Activated naive CD8-positive, alpha-beta T cell (primary cell): Measurements from ENCODE around the gene IL36B.

Experiments
- H3K27ac Mint-ChIP-seq: one replicate; pipeline ENCODE4 v1.8.0; 2021; ENCODE audit warnings: mixed read lengths
- H3K27me3 Mint-ChIP-seq: one replicate; pipeline ENCODE4 v1.8.0; 2021; ENCODE audit warnings: mixed read lengths
- H3K36me3 Mint-ChIP-seq: one replicate; pipeline ENCODE4 v1.8.0; 2021; ENCODE audit warnings: mixed read lengths
- H3K4me1 Mint-ChIP-seq: one replicate; pipeline ENCODE4 v1.8.0; 2021; ENCODE audit warnings: low read depth, mixed read lengths
- H3K4me3 Mint-ChIP-seq: one replicate; pipeline ENCODE4 v1.8.0; 2021; ENCODE audit warnings: mild to moderate bottlenecking, mixed read lengths
- H3K9me3 Mint-ChIP-seq: one replicate; pipeline ENCODE4 v1.8.0; 2021; ENCODE audit warnings: low read depth, mixed read lengths

IL36B gene

DNA sequence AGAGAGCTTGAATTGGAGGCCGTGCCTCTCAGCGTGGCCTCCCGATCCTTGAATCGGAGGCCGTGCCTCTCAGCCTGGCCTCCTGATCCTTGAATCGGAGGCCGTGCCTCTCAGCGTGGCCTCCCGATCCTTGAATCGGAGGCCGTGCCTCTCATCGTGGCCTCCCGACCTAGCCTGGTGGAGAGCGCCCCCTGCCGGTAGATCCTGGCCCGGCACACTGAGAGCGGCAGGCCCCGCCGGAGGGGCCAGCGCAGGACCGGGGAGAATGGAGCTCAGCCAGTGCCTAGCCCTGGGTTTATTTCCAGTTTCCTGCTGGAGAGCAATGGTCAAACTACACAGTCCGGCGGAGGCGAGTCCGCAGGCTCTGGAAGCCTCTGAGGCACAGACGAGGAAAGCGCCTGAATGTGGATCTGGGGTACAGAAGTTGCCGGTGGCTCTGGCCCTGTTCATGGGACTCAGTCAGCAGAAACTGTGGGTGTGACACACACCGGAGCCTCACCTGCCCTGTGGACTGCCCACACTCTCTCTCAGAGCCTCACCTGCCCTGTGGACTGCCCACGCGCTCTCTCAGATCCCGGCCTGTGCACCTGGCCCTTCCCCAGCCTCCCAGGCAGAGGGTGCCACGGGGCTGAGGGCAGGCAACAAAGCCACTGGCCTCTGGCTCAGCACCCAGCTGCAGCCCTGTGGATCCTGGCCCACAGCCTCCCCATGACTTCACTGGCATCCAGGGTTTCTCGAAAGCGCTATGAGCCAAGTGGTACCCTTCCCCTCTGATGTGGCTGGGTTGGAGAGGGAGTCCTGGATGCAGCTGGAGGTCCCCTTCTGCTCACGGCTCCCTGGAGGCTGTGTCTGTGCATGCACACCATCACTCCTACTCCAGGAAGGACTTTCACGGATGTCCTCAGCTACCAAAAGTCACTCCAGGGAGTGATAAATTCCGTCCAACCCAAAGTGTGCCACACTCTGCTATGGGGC lies 1.5 kb downstream of the IL36B start:
- Mint-ChIP-seq H3K4me1 (peaks cover 1% of the 10 kb centered on the region), H3K27me3 (no peaks in the 10 kb centered on the region), H3K4me3 (no peak overlapping the region), H3K36me3 (peaks cover 11% of the 10 kb centered on the region), H3K27ac (no peak overlapping the region), H3K9me3 (peaks cover 7% of the 10 kb centered on the region)

DNA sequence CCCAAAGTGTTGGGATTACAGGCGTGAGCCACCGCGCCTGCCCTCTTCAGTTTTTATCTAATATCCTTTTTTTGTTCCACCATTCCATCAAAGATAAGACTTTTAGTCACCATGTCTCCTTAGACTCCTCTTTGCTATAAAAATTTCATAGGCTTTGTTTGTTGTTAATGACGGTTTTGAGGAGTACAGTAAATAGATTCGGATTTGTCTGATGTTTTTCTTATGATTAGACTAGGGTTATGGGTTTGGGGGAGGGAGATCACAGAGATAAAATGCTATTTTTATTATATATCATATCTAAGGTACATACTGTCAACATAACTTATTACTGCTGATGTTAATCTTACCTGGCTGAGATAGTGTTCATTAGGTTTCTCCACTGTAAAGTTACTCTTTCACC lies 6.2 kb downstream of the IL36B start:
- Mint-ChIP-seq H3K27ac (no peak overlapping the region), H3K4me3 (no peak overlapping the region), H3K9me3 (no peaks in the 10 kb centered on the region), H3K36me3 (no peaks in the 10 kb centered on the region), H3K27me3 (no peaks in the 10 kb centered on the region), H3K4me1 (no peaks in the 10 kb centered on the region)

DNA sequence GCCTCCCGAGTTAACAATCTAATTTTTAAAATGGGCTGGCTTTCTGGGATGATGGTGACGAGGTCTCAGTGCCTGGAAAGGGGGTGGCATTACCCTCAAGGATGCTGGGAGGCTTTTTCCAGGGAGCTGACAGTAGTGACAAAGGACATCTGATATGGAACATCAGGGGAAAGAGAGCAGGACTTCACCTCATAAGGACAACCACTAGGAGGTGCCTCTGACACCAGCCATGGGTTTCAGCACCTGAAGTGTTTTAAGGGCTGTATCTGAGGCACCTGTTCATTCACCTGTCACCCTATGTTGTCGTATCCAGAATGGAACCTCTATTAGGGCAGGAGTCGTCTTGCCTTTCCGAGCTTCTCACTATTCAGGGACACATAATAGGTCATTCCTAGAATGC lies 10.8 kb downstream of the IL36B start:
- Mint-ChIP-seq H3K36me3 (no peaks in the 10 kb centered on the region), H3K27ac (no peak overlapping the region), H3K4me1 (no peaks in the 10 kb centered on the region), H3K9me3 (no peaks in the 10 kb centered on the region), H3K27me3 (no peaks in the 10 kb centered on the region), H3K4me3 (no peak overlapping the region)

DNA sequence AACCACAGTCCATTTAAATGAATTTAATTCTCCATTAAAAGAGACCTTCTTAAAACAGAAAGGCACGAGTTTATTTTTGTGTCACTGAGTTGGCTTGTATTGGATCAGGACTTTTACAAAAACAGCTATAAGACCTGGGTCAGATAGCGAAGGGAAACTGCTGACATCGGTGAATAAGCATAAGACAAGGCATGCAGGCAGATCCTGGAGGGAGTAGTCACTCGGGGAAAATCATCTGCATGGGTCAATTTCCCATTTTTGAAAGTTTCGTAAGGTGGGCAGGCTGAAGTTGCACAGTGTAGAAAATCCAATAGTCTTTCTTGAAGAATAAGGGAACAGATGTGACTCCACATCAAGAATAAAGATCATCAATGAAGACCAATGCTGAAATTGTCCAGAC lies 12.9 kb downstream of the IL36B start:
- Mint-ChIP-seq H3K27me3 (no peaks in the 10 kb centered on the region), H3K27ac (no peak overlapping the region), H3K36me3 (no peaks in the 10 kb centered on the region), H3K9me3 (no peaks in the 10 kb centered on the region), H3K4me1 (no peaks in the 10 kb centered on the region), H3K4me3 (no peak overlapping the region)

DNA sequence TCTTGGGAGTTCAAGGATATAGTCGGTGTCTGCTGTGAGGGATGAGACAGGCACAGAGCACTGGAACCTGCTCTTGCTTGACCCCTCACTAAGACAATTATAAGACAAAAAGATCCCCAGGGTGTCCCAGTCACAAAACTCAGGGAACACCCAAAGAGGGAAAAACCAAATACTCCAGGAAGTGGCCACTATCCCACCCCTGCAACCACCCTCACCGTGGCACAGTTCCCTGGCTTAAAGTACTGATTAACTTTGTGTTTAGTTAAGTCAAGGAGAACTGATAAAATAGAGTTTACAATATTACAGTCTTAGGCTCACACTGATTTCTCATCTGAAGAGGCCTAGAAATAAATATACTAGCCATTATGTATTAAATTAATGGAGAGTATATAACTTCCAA lies 13.5 kb downstream of the IL36B start:
- H3K4me3 Mint-ChIP-seq, result no peak overlapping the region
- H3K36me3 Mint-ChIP-seq, result no peaks in the 10 kb centered on the region
- no peak overlapping the region for H3K27ac Mint-ChIP-seq
- no peaks in the 10 kb centered on the region for H3K27me3 Mint-ChIP-seq
- no peaks in the 10 kb centered on the region for H3K4me1 Mint-ChIP-seq
- H3K9me3 Mint-ChIP-seq, result no peaks in the 10 kb centered on the region

DNA sequence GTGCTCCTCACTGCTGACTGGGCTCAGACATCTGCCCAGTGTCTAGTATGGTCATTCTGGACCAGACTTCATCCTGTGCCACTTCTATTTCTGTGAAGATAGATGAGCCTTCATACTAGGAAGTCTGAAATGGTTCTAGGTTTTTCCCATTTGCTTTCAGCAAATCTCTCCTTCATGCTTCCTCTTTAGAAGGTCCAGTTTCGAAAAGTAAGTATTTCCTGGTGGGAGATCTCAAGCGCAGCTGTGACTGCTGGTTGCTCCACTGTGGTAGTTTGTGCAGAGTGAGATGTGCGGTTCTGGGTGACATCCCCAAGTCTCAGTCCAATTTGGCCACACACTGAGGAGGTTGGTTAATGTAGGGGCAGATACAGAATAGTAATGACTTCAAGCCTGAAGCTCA lies 14.4 kb downstream of the IL36B start:
- Mint-ChIP-seq H3K27ac (no peak overlapping the region), H3K27me3 (no peaks in the 10 kb centered on the region), H3K9me3 (no peaks in the 10 kb centered on the region)

DNA sequence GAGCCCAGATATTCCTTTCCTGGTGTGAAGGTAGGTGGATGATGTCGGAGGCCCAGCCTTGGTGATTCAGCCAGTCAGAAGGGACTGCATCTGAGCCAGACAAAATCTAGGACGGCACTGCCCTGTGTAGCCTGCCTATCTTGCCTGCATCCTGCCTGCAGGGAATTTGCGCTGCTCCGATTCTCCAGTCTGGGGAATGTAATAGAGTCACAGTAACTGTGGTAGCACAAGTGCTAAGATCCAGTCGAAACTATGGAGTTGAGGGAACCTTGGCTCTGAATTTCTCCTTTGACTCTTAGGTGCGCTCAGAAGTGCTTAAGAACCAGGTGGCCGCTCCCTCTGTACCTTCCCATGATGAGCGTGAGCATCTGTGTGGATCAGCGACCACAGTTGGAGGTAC lies 15.9 kb downstream of the IL36B start:
- H3K4me1 Mint-ChIP-seq, result no peaks in the 10 kb centered on the region
- no peaks in the 10 kb centered on the region for H3K9me3 Mint-ChIP-seq
- H3K4me3 Mint-ChIP-seq, result no peak overlapping the region
- H3K27me3 Mint-ChIP-seq, result no peaks in the 10 kb centered on the region
- no peak overlapping the region for H3K27ac Mint-ChIP-seq
- H3K36me3 Mint-ChIP-seq, result no peaks in the 10 kb centered on the region

More for the DNA sequence above, 14.4 kb downstream of the IL36B start:
- no peaks in the 10 kb centered on the region for H3K4me1 Mint-ChIP-seq
- no peaks in the 10 kb centered on the region for H3K36me3 Mint-ChIP-seq
- no peak overlapping the region for H3K4me3 Mint-ChIP-seq

DNA sequence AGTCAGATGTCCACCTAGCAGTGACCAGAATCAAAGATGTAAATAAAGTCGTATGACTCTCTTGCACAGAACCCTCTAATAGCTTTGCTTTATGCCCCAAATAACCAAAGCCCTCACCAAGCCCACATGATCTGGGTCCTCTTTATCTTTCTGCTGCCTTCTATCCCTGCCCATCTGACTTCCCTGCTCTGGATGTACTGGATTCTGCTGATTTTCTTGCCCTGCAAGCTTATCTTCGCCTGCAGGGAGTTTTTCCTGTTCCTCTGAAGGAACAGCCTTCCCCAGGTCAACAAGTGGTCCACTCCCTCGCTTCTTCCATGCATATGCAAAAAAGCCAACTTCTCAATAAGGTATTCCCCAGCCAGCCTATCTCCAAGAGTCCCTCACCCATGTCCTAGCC lies 18.7 kb downstream of the IL36B start:
- no peaks in the 10 kb centered on the region for H3K27me3 Mint-ChIP-seq
- H3K9me3 Mint-ChIP-seq, result no peaks in the 10 kb centered on the region

DNA sequence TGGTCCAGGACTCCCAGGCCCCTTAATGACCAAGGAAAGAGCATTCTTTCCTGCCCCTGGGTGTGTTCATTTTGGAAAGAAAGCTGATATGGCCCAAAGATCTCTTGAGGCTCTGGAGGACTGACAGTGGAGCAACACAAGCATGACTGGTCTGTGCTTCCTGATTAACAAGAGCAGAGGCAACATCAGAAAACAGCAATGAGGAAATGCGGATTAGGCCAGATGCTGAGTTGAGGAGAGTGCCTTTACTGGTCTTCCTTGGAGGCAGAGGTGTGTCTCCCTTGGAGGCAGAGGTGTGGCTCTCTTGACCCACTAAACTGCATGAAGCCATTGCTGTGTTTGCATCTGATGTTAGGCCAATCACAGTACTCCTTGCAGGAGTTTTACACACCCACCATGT lies 19.9 kb downstream of the IL36B start:
- H3K36me3 Mint-ChIP-seq, result no peaks in the 10 kb centered on the region

More for the DNA sequence above, 18.7 kb downstream of the IL36B start:
- Mint-ChIP-seq H3K36me3 (no peaks in the 10 kb centered on the region), H3K27ac (no peak overlapping the region), H3K4me1 (no peaks in the 10 kb centered on the region), H3K4me3 (no peak overlapping the region)

DNA sequence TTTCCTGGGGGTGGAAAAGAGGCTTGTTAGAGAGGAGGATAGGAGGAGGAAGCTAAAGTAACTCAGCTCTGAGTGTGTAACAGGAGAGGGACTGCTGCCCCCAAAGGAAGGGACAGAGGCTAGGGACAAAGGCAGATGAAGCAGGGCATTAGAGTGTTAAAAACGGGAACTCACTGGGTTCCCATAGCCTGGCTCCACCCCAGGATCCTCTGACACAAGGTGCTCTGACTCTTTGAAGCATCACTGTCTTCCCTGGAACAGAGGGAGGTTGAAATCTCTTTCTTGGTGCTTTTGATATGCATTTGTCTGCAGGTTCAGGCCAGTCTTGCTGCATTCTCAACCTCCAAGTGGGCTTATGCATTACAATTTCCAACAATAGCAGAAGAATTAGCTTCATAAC lies 24.6 kb downstream of the IL36B start:
- Mint-ChIP-seq H3K27ac (no peak overlapping the region), H3K9me3 (no peaks in the 10 kb centered on the region), H3K4me3 (no peak overlapping the region), H3K4me1 (no peaks in the 10 kb centered on the region), H3K27me3 (no peaks in the 10 kb centered on the region), H3K36me3 (no peaks in the 10 kb centered on the region)

More for the DNA sequence above, 19.9 kb downstream of the IL36B start:
- no peaks in the 10 kb centered on the region for H3K9me3 Mint-ChIP-seq
- H3K4me1 Mint-ChIP-seq, result no peaks in the 10 kb centered on the region
- no peaks in the 10 kb centered on the region for H3K27me3 Mint-ChIP-seq
- no peak overlapping the region for H3K4me3 Mint-ChIP-seq
- H3K27ac Mint-ChIP-seq, result no peak overlapping the region

DNA sequence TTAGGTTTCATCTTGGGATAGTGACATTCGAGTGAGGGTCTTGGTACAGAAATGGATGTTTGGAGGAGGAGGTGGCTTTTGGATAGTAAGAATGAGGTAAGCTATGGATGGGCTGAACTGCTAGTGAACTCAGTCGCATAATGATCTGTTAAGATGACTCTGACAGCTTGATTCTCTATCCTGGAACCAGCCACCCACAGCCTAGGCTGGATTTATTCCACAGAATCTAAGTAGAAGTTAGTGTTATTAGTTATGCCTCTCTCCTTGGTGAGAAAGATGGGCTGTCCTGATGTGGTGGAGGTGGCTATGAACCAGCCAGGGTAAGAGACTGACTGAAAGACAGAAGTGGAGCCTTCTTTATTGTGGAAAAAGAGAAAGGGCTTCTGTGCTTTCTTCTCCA lies 25.0 kb downstream of the IL36B start:
- no peak overlapping the region for H3K27ac Mint-ChIP-seq
- H3K4me1 Mint-ChIP-seq, result no peaks in the 10 kb centered on the region

DNA sequence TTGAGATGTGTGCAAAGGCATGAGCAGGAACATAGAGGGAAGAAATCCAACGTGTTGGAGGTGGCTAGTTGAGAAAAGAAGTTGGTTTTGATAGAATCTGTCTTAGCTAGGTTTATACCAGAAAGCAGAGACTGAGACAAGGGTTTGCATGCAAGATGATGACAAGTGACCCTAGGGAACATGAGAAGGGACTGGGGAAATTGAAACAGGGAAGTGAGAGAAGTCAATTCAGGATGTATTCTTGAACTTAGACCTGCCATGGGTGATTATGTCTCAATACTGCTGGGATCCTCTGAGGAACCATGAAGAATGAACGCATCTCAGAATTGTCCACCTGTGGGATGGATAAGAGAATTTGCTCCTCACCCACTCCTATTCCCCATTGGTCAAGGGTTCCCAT lies 26.9 kb downstream of the IL36B start:
- no peak overlapping the region for H3K27ac Mint-ChIP-seq
- no peaks in the 10 kb centered on the region for H3K27me3 Mint-ChIP-seq
- no peaks in the 10 kb centered on the region for H3K9me3 Mint-ChIP-seq

More for the DNA sequence above, 25.0 kb downstream of the IL36B start:
- Mint-ChIP-seq H3K27me3 (no peaks in the 10 kb centered on the region), H3K9me3 (no peaks in the 10 kb centered on the region), H3K36me3 (no peaks in the 10 kb centered on the region), H3K4me3 (no peak overlapping the region)

DNA sequence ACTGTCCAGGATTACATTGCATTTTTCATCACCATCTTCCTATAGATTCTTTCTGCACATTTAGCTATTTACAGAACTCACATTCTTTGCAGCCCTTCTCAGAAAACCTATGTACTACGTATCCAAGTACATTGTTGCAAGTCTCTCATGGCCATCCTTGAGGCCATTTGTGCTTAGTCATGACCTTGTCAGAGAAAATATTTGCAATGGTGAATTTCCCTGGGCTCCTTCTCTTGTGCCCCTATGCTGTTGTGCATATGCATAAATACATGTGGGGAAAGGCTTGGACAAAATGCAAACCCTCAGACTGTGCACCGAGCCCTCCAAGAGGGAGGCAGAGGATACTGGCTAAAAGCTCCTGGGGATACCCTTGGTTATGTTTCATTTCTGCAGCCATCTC lies 27.9 kb downstream of the IL36B start:
- H3K4me3 Mint-ChIP-seq, result no peak overlapping the region
- H3K9me3 Mint-ChIP-seq, result no peaks in the 10 kb centered on the region
- H3K27me3 Mint-ChIP-seq, result no peaks in the 10 kb centered on the region
- H3K36me3 Mint-ChIP-seq, result no peaks in the 10 kb centered on the region
- no peak overlapping the region for H3K27ac Mint-ChIP-seq
- H3K4me1 Mint-ChIP-seq, result no peaks in the 10 kb centered on the region

More for the DNA sequence above, 26.9 kb downstream of the IL36B start:
- no peak overlapping the region for H3K4me3 Mint-ChIP-seq
- no peaks in the 10 kb centered on the region for H3K36me3 Mint-ChIP-seq
- no peaks in the 10 kb centered on the region for H3K4me1 Mint-ChIP-seq

DNA sequence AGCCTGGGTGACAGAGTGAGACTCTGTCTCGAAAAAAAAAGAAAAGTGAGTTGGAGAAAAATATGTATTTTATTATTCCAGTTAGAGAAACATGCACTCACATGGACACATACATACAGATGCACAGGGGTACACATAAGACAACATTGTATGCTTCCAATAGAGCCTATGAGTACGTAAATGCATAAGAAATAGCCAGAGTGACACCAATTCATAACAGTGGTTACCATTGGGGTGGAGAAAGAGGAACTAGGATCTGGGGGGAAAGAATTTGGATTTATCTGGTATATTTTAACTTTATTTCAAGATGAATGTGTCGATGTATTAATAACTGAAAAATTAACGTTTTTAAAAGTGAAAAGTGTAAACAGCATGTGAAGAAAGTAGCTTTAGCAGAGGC lies 31.4 kb downstream of the IL36B start:
- Mint-ChIP-seq H3K4me3 (no peak overlapping the region), H3K9me3 (peaks cover 10% of the 10 kb centered on the region), H3K4me1 (peaks cover 3% of the 10 kb centered on the region), H3K27ac (no peak overlapping the region), H3K36me3 (peaks cover 5% of the 10 kb centered on the region), H3K27me3 (no peaks in the 10 kb centered on the region)

DNA sequence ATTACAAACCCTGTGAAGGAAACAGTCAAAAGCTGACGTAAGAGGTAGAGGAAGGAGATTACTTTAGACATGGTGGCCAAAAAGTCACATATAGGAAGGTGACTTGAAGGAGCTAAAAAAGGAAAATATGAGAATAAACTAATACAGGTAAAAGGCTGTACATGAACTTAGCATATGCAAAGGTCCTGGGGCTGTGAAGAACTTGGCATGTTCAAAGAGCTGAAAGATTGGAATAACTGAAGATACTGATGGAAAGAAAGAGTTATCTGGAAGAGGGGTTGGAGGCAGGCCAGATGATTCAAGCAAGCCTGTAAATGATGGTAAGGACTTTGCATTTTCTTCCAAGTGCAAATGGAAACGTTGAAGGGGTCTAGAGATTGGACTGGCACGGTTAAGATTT lies 34.2 kb downstream of the IL36B start:
- peaks cover 10% of the 10 kb centered on the region for H3K9me3 Mint-ChIP-seq
- H3K27me3 Mint-ChIP-seq, result no peaks in the 10 kb centered on the region
- H3K36me3 Mint-ChIP-seq, result peaks cover 5% of the 10 kb centered on the region
- H3K4me3 Mint-ChIP-seq, result no peak overlapping the region
- no peak overlapping the region for H3K27ac Mint-ChIP-seq
- peaks cover 17% of the 10 kb centered on the region for H3K4me1 Mint-ChIP-seq

DNA sequence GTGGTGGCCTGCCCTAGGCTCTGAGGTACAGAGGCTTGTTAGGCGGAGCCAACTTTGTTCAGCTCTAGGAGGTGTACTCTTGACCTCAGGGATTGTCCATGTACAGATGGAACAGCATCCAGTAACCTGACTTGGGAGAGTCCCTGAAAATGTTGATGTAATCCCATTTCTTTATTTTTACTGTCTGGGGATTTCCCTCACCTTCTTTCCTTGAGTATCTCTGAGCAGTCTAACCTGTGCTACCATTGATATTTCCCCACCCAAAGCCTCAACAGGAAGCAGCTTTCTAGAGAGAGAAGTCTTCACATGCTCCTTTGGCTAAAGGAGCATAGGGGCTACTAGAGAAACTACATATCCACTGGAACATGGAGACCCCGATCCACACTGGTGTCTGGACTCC lies 37.0 kb downstream of the IL36B start:
- peaks cover 17% of the 10 kb centered on the region for H3K4me1 Mint-ChIP-seq
- no peaks in the 10 kb centered on the region for H3K27me3 Mint-ChIP-seq
- no peak overlapping the region for H3K4me3 Mint-ChIP-seq

More for the DNA sequence above, 37.0 kb downstream of the IL36B start:
- Mint-ChIP-seq H3K36me3 (peaks cover 5% of the 10 kb centered on the region), H3K27ac (no peak overlapping the region), H3K9me3 (peaks cover 10% of the 10 kb centered on the region)
